ENCODE data around the gene LAMC2. TPM values are rescaled to one million over a fixed set of nuclear protein-coding genes. Genes with fewer than 3 reads are reported as not detected.

Gene LAMC2
- total and polyA plus RNA-seq, 2 of the 8 experiments (the other 6 are each of a cell fraction or from before 2014, with no cell fraction given): 4.6 to 12.9 TPM

DNA sequence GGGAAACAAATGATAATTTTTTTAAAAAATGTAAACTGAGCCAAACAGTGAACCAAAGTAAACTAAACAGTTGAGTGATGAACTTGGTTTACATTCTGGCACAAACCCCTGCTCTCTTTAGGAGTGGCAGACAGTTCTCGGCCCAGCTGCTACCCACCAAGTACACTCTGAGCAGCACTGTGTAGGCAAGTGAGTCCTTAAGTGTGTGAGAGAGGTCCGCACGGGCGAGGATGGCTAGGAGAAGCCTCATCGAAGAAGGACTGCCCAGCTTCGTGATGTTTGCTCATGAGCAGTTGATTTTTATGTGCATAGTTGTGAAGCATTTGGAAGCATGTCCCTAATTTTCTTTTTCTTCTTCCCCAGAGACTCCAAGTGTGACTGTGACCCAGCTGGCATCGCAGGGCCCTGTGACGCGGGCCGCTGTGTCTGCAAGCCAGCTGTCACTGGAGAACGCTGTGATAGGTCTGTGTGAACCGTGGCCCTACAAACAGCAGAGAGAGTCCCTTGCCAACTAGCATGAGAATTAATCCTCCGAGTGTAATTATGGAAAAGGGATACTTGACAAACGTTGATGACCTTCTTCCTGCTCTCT lies 32.1 kb downstream of the LAMC2 start (continued):
- TF ChIP-seq TCF12 (IDR thresholded peaks at IDR 0.05; ENCODE audit: low read depth, low read length) (no peak), KDM1A (IDR thresholded peaks at IDR 0.05; ENCODE audit: borderline replicate concordance, low read length) (no peak), SIX5 (IDR thresholded peaks at IDR 0.05; ENCODE audit: low read depth, low read length) (no peak), RNF2 (IDR thresholded peaks at IDR 0.05; ENCODE audit: borderline replicate concordance, low read depth, low read length, missing control alignments, poor library complexity, severe bottlenecking) (no peak)
